Astrocyte of the hippocampus (primary cell): ENCODE results near the gene SNX15.

Experiments used
- DNase-seq: peaks from one replicate; pipeline ENCODE4 v3.0.0; 2011; ENCODE audit warnings: low read depth, low spot score

Gene SNX15

GRCh38 chr11:65083834-65084597 lies 56.8 kb downstream of the SNX15 start, which contains the start of the genes CDCA5 and ZFPL1:
TSS of gene CDCA5 (minus strand) at chr11:65084040. CDS start at chr11:65083978, 62 bp downstream.
TSS of gene ZFPL1 (plus strand) at chr11:65084222. CDS start at chr11:65084699, 477 bp downstream.
- peak; percentile 99 for DNase-seq

- no peak for DNase-seq
These were observed 57.5 kb downstream of the SNX15 start for GRCh38 chr11:65084598-65085375.

- DNase-seq: no peak
These were observed 58.2 kb downstream of the SNX15 start for GRCh38 chr11:65085446-65085845.

- no peak for DNase-seq
These were observed 59.6 kb downstream of the SNX15 start for GRCh38 chr11:65086809-65087208.

DNA sequence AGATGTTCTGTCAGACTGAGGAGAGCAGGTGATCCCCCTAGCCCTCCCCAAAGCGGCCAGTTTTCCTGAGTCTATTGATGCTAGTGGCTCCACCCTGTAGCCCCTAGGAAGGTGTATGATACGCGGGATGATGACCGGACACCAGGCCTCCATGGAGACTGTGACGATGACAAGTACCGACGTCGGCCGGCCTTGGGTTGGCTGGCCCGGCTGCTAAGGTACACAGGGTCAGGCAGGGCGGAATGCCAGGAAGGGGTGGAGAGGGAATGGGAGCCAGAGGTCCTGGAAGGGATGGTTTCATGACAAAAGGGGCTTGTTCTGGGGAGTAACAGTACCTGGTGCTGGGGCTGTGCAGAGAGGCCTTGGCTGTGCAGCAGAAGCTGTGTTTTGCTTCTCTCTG lies 60.0 kb downstream of the SNX15 start:
- no peak for DNase-seq

DNA sequence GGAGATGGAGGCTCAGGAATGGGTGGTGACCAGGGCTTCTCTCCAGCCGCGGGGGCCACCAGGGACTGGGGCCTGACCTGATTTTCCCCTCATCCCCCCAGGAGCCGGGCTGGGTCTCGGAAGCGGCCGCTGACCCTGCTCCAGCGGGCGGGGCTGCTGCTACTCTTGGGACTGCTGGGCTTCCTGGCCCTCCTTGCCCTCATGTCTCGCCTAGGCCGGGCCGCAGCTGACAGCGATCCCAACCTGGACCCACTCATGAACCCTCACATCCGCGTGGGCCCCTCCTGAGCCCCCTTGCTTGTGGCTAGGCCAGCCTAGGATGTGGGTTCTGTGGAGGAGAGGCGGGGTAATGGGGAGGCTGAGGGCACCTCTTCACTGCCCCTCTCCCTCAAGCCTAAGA lies 60.6 kb downstream of the SNX15 start:
- no peak for DNase-seq

DNA sequence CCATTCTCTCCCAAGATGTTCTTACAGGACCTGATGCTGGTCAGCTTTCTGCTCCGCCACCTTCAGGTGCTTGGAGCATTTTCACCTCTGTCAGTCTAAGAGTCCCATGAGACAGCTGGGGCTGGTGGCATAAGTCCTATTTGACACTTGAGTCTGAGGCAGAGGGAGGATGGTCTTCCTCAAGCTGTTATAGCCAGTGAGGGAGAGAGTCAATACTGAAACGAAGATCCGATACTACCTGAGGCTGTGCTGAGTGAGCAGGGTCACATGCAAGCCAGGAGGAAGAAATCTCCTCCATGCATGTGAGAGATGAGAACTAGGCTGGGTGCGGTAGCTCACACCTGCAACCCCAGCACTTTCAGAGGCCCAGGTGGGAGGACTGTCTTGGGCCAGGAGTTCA lies 62.4 kb downstream of the SNX15 start:
- DNase-seq: no peak
